ENCODE data around the gene MRS2. TPM values are rescaled to one million over a fixed set of nuclear protein-coding genes. Genes with fewer than 3 reads are reported as not detected.
"Not testable (repeated sequence)": the region's sequence is repeated elsewhere in the genome, so short reads cannot be mapped to it uniquely, and the experiment has no call there.

The MRS2 gene
- total and polyA plus RNA-seq, 4 donors: 9.8 to 19.8 (median 12.3) TPM

DNA sequence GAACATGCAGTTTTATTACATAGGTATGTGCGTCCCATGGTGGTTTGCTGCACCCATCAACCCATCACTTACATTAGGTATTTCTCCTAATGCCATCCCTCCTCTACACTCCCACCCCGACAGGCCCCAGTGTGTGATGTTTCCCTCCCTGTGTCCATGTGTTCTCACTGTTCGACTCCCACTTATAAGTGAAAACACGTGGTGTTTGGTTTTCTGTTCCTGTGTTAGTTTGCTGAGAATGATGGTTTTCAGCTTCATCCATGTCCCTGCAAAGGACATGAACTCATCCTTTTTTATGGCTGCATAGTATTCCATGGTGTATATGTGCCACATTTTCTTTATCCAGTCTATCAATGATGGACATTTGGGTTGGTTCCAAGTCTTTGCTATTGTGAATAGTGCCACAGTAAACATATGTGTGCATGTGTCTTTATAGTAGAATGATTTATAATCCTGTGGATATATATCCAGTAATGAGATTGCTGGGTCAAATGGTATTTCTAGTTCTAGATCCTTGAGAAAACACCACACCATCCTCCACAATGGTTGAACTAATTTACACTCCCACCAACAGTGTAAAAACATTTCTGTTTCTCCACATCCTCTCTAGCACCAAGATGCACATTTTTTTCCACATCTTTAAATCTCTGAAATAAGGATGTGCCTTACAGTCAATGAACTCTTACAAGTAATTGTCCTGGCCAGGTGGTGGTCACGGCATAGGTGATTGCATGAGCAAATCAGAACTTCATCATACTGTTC is 18.2 kb upstream of the MRS2 start:
- DNase-seq; intact Hi-C loops (cut with DNase I); H3K36me3 ChIP-seq (ENCODE audit: control insufficient read depth in 1 of 2, insufficient read depth in 2 of 2, low read length in 1 of 2); H3K27ac ChIP-seq (ENCODE audit: low read depth in 1 of 2, low read length in 2 of 2); H3K4me3 ChIP-seq (ENCODE audit: low read length in 2 of 2); H3K4me1 ChIP-seq (ENCODE audit: control insufficient read depth in 1 of 2, insufficient read depth in 2 of 2, low read length in 2 of 2); H3K27me3 ChIP-seq (ENCODE audit: control insufficient read depth in 1 of 2, insufficient read depth in 2 of 2, low read length in 1 of 2); ATAC-seq (ENCODE audit: low FRiP score); H3K9me3 ChIP-seq (ENCODE audit: control insufficient read depth, low read length): not testable (repeated sequence)
- 88 to 92% methylated on average over 5 of the region's 5 CpGs for WGBS, 2 donors

DNA sequence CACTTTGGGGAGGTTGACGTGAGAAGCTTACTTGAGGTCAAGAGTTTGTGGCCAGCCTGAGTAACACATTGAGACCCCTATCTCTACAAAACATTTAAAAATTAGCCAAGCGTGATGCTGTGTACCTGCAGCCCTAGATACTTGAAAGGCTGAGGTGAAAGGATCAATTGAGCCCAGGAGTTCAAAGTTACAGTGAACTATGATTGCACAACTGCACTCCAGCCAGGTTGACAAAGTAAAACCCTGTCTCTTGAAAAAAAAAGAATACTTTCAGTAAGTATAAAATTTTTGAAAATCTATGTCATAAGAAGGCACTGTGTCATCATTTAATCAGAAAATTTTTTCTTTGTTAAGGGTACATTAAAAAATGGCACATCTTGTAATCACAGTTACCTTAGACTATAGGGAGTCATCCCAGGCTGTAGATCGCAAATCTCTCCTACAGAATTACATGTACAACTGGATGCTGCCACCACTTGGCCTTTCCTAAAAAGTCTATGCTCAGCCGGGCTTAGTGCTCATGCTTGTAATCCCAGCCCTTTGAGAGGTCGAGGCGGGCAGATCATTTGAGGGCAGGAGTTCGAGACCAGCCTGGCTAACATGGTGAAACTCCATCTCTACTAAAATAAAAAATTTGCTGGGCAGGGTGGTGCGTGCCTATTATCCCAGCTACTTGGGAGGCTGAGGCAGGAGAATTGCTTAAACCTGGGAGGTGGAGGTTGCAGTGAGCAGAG is 17.0 kb upstream of the MRS2 start:
- H3K27ac ChIP-seq (ENCODE audit: low read depth in 1 of 2, low read length in 2 of 2): no peak overlapping the region
- H3K4me3 ChIP-seq (ENCODE audit: low read length in 2 of 2): no peak overlapping the region
- no peaks in the 10 kb centered on the region for H3K4me1 ChIP-seq (ENCODE audit: control insufficient read depth in 1 of 2, insufficient read depth in 2 of 2, low read length in 2 of 2)
- no peak for DNase-seq
- WGBS, 2 donors: 71 to 73% methylated on average over 8 of the region's 8 CpGs
- H3K36me3 ChIP-seq (ENCODE audit: control insufficient read depth in 1 of 2, insufficient read depth in 2 of 2, low read length in 1 of 2): no peaks in the 10 kb centered on the region
- H3K27me3 ChIP-seq (ENCODE audit: control insufficient read depth in 1 of 2, insufficient read depth in 2 of 2, low read length in 1 of 2): no peaks in the 10 kb centered on the region
- no peaks in the 10 kb centered on the region for H3K9me3 ChIP-seq (ENCODE audit: control insufficient read depth, low read length)
- no peak for ATAC-seq (ENCODE audit: low FRiP score)
- intact Hi-C loops (cut with DNase I): no loop called here

- 78 to 86% methylated on average over 1 of the region's 1 CpG for WGBS, 2 donors
- no peak overlapping the region for H3K4me3 ChIP-seq (ENCODE audit: low read length in 2 of 2)
- H3K4me1 ChIP-seq (ENCODE audit: control insufficient read depth in 1 of 2, insufficient read depth in 2 of 2, low read length in 2 of 2): no peaks in the 10 kb centered on the region
- no peak for ATAC-seq (ENCODE audit: low FRiP score)
- intact Hi-C loops (cut with DNase I): no loop called here
- DNase-seq: no peak
- no peaks in the 10 kb centered on the region for H3K9me3 ChIP-seq (ENCODE audit: control insufficient read depth, low read length)
- no peaks in the 10 kb centered on the region for H3K27me3 ChIP-seq (ENCODE audit: control insufficient read depth in 1 of 2, insufficient read depth in 2 of 2, low read length in 1 of 2)
- H3K36me3 ChIP-seq (ENCODE audit: control insufficient read depth in 1 of 2, insufficient read depth in 2 of 2, low read length in 1 of 2): no peaks in the 10 kb centered on the region
- H3K27ac ChIP-seq (ENCODE audit: low read depth in 1 of 2, low read length in 2 of 2): no peak overlapping the region
Observed at GRCh38 chr6:24387818-24388217, 14.9 kb upstream of the MRS2 start.

DNA sequence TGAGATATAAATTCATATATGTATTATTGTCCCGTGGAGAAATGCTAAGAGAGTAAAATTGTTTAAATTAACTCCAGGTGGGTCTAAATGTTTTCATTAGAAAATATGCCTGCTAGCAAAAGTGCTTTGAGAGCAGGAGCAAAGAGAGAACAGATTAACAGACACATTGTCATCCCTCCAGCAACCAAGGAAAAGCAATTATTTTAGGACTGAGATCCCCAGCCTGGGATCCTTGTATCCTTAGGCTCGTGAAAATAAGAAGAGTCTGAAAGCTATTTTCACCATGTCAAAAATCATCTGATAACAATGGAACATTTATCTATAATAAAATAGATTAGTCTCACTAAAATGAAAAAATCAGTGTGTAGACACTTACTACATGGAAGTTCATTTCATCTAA is 11.5 kb upstream of the MRS2 start:
- intact Hi-C loops (cut with DNase I): loop anchor here in 1 of 2 donors (5.0 kb wide), 1 partner anchor 109 kb away; no protein-coding TSS in a partner anchor
- no peak overlapping the region for H3K4me3 ChIP-seq (ENCODE audit: low read length in 2 of 2)
- H3K36me3 ChIP-seq (ENCODE audit: control insufficient read depth in 1 of 2, insufficient read depth in 2 of 2, low read length in 1 of 2): no peaks in the 10 kb centered on the region
- ATAC-seq (ENCODE audit: low FRiP score) (no peak), DNase-seq (no peak)
- H3K4me1 ChIP-seq (ENCODE audit: control insufficient read depth in 1 of 2, insufficient read depth in 2 of 2, low read length in 2 of 2): no peaks in the 10 kb centered on the region
- WGBS, 2 donors: 47 to 53% methylated on average over 2 of the region's 2 CpGs
- no peaks in the 10 kb centered on the region for H3K9me3 ChIP-seq (ENCODE audit: control insufficient read depth, low read length)
- H3K27me3 ChIP-seq (ENCODE audit: control insufficient read depth in 1 of 2, insufficient read depth in 2 of 2, low read length in 1 of 2): no peaks in the 10 kb centered on the region
- H3K27ac ChIP-seq (ENCODE audit: low read depth in 1 of 2, low read length in 2 of 2): no peak overlapping the region

GRCh38 chr6:24391756-24392405 is 10.9 kb upstream of the MRS2 start:
- peaks cover 0 to 4% of the 10 kb centered on the region in 2 donors for H3K36me3 ChIP-seq (ENCODE audit: control insufficient read depth in 1 of 2, insufficient read depth in 2 of 2, low read length in 1 of 2)
- DNase-seq (no peak), ATAC-seq (ENCODE audit: low FRiP score) (no peak)
- H3K27ac ChIP-seq (ENCODE audit: low read depth in 1 of 2, low read length in 2 of 2): no peak overlapping the region
- H3K27me3 ChIP-seq (ENCODE audit: control insufficient read depth in 1 of 2, insufficient read depth in 2 of 2, low read length in 1 of 2): no peaks in the 10 kb centered on the region
- intact Hi-C loops (cut with DNase I): loop anchor here in 1 of 2 donors (5.0 kb wide), 1 partner anchor 110 kb away; no protein-coding TSS in a partner anchor
- no peaks in the 10 kb centered on the region for H3K4me1 ChIP-seq (ENCODE audit: control insufficient read depth in 1 of 2, insufficient read depth in 2 of 2, low read length in 2 of 2)
- H3K9me3 ChIP-seq (ENCODE audit: control insufficient read depth, low read length): no peaks in the 10 kb centered on the region
- 84 to 90% methylated on average over 2 of the region's 2 CpGs for WGBS, 2 donors
- no peak overlapping the region for H3K4me3 ChIP-seq (ENCODE audit: low read length in 2 of 2)

DNA sequence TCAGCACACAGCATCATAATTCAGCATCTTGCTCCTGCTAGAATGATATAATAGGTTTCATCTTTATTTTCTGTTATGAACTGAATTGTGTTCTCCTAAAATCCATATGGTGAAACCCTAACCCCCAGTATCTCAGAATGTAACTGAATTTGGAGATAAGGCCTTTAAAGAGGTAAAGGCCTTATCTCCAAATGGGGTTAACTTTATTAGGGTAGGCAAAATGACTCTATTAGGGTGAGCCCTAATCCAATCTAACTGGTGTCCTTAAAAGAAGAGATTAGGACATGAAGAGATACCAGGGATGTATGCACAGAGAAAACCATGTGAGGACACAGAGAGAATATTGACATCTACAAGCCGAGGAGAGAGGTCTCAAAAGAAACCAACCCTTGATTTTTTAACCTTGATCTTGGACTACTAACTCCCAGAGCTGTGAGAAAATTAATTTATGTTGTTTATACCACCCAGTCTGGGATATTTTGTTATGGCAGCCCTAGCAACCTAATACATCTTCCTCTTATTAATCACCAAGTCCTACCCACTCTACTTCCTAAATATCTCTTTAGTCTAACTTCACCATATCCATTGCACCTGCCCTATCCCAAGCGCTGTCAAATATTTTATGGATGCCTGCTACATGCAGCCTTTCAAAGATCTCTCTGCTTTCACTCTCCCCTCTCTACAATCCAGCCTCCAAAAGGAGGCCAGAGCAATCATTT is 8.5 kb upstream of the MRS2 start:
- H3K27me3 ChIP-seq (ENCODE audit: control insufficient read depth in 1 of 2, insufficient read depth in 2 of 2, low read length in 1 of 2): no peaks in the 10 kb centered on the region
- no peak overlapping the region for H3K4me3 ChIP-seq (ENCODE audit: low read length in 2 of 2)
- intact Hi-C loops (cut with DNase I): loop anchor here in 1 of 2 donors (5.0 kb wide), 1 partner anchor 112 kb away; no protein-coding TSS in a partner anchor
- no peaks in the 10 kb centered on the region for H3K9me3 ChIP-seq (ENCODE audit: control insufficient read depth, low read length)
- H3K27ac ChIP-seq (ENCODE audit: low read depth in 1 of 2, low read length in 2 of 2): no peak overlapping the region
- peaks cover 0 to 4% of the 10 kb centered on the region in 2 donors for H3K36me3 ChIP-seq (ENCODE audit: control insufficient read depth in 1 of 2, insufficient read depth in 2 of 2, low read length in 1 of 2)
- H3K4me1 ChIP-seq (ENCODE audit: control insufficient read depth in 1 of 2, insufficient read depth in 2 of 2, low read length in 2 of 2): no peaks in the 10 kb centered on the region
- 93 to 95% methylated on average over 2 of the region's 2 CpGs for WGBS, 2 donors
- ATAC-seq (ENCODE audit: low FRiP score): no peak
- no peak for DNase-seq

DNA sequence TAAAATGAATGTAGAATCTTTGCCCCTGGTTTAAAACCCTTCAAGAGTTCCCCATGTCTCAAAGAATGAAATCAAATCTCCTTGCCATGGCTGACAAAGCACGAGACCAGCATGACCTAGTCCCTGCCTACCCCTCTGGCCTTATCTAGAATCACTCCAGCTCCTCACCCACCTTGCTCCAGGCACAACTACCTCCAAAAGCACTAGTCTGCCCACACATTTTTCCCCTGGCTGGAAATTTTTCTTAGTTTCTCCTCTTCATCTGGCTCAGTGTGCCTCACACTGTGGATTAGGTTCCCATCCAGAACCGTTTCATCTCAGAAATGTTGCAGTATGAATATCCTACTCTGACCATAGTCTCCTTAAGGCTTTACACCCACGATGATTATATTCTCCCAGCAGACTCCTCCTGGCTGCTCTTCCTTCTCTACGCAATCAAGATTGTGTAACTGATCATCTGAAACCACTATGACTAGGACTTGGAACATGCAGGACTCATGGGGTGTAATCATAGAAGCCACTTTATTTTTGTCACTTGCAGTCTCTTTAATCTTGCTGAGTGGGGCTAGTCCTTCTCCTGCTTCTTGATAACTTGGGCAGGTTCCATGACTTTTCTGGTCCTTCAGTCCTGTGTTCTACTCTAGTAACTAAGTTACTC is 7.8 kb upstream of the MRS2 start:
- no peaks in the 10 kb centered on the region for H3K4me1 ChIP-seq (ENCODE audit: control insufficient read depth in 1 of 2, insufficient read depth in 2 of 2, low read length in 2 of 2)
- H3K27ac ChIP-seq (ENCODE audit: low read depth in 1 of 2, low read length in 2 of 2): no peak overlapping the region
- no peak for DNase-seq
- 83 to 85% methylated on average over 4 of the region's 4 CpGs for WGBS, 2 donors
- H3K27me3 ChIP-seq (ENCODE audit: control insufficient read depth in 1 of 2, insufficient read depth in 2 of 2, low read length in 1 of 2): no peaks in the 10 kb centered on the region
- intact Hi-C loops (cut with DNase I): loop anchor here in 1 of 2 donors (5.0 kb wide), 1 partner anchor 113 kb away; no protein-coding TSS in a partner anchor
- no peaks in the 10 kb centered on the region for H3K9me3 ChIP-seq (ENCODE audit: control insufficient read depth, low read length)
- no peak for ATAC-seq (ENCODE audit: low FRiP score)
- H3K4me3 ChIP-seq (ENCODE audit: low read length in 2 of 2): no peak overlapping the region
- peaks cover 0 to 4% of the 10 kb centered on the region in 2 donors for H3K36me3 ChIP-seq (ENCODE audit: control insufficient read depth in 1 of 2, insufficient read depth in 2 of 2, low read length in 1 of 2)

DNA sequence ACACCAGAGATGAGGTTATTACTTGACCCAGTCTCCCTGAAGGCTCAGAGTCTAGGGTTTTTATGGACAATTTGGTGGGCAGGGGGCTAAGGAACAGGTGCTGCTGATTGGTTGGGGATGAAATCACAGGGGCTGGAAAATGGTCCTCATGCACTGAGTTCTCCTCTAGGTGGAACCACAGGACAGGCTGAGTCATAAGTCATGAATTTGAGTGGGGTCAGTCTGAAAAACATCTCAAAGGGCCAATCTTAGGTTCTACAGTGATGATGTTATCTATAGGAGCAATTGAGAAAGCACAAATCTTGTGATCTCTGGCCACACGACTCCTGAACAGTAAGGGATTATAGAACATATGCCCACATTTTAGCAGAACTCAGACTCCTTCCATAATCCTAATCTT is 5.9 kb upstream of the MRS2 start:
- no peaks in the 10 kb centered on the region for H3K27me3 ChIP-seq (ENCODE audit: control insufficient read depth in 1 of 2, insufficient read depth in 2 of 2, low read length in 1 of 2)
- H3K4me1 ChIP-seq (ENCODE audit: control insufficient read depth in 1 of 2, insufficient read depth in 2 of 2, low read length in 2 of 2): no peaks in the 10 kb centered on the region
- ATAC-seq (ENCODE audit: low FRiP score): no peak
- intact Hi-C loops (cut with DNase I): no loop called here
- DNase-seq: no peak
- H3K9me3 ChIP-seq (ENCODE audit: control insufficient read depth, low read length): no peaks in the 10 kb centered on the region
- H3K27ac ChIP-seq (ENCODE audit: low read depth in 1 of 2, low read length in 2 of 2): no peak overlapping the region
- H3K4me3 ChIP-seq (ENCODE audit: low read length in 2 of 2): no peak overlapping the region
- peaks cover 0 to 4% of the 10 kb centered on the region in 2 donors for H3K36me3 ChIP-seq (ENCODE audit: control insufficient read depth in 1 of 2, insufficient read depth in 2 of 2, low read length in 1 of 2)
- 80 to 86% methylated on average over 1 of the region's 1 CpG for WGBS, 2 donors

Measured in aorta (tissue), 5 donors.